Measurements from ENCODE around the gene PCDH15.

- TF ChIP-seq EZH2 (IDR thresholded peaks at IDR 0.05; ENCODE audit: insufficient read depth, poor library complexity, severe bottlenecking): no peak
- no peak for TF ChIP-seq EZH2phosphoT487 (IDR thresholded peaks at IDR 0.05; ENCODE audit: insufficient read depth, low read depth)
Measured at GRCh38 chr10:53754596-53755250, 1046.3 kb downstream of the PCDH15 start.
